Adrenal gland (tissue), 5 donors: ENCODE data around the gene HHEX.

ENCODE experiments used
- CTCF ChIP-seq, 6 experiments: fragments of 450-650 bp in 4 of 6; fragments of 200-600 bp in 2 of 6; sonication (generic) in 1 of 6; IDR thresholded peaks; 1 replicate in 5 of 6; 2 replicates in 1 of 6; pipeline versions ENCODE4 v1.5.1 to v1.8.0; 2016 to 2021; ENCODE audit warnings: antibody characterized with exemption in 6 of 6, mild to moderate bottlenecking in 2 of 6, moderate library complexity in 1 of 6
- POLR2A ChIP-seq, 2 donors: fragments of 450-650 bp; IDR thresholded peaks; one replicate each; pipeline ENCODE4 v1.6.1; 2017; ENCODE audit warnings: antibody characterized with exemption in 2 of 2, mild to moderate bottlenecking in 2 of 2, moderate library complexity in 1 of 2
- donor health status: DM: no; HTN: no; CAD: no.

- TF ChIP-seq CTCF (IDR thresholded peaks at IDR 0.05) = no peak
- no peak for TF ChIP-seq POLR2A (IDR thresholded peaks at IDR 0.05)
These were observed 34.3 kb upstream of the HHEX start for GRCh38 chr10:92655426-92655825.
